GM18858 (cell line): ENCODE measurements around the gene PIGX.
"Not testable (repeated sequence)": the region's sequence is repeated elsewhere in the genome, so short reads cannot be mapped to it uniquely, and the experiment has no call there.

Experiments used
- ATAC-seq: cut with Tn5 transposase; IDR thresholded peaks from one replicate; pipeline ENCODE4 v1.9.1; 2021; ENCODE audit not compliant: unreplicated experiment

Gene PIGX

DNA sequence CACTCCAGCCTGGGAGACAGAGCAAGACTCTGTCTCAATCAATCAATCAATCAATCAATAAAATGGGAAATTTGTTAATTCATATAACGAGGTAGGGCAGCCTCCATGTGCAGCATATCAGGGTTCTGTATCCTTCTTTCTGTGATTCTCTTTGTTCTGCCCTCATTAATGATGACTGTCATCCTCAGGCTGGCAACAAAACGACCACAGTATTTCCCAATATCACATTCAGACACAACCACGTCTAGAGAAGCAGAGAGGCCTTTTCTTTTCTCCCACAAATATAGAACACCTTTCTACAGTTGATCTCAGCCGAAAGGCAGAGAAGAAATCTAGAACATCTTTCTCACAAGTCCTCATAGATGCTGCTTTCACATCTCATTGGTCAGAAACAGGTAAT lies 11.4 kb upstream of the PIGX start:
- no peak for ATAC-seq

- no peak for ATAC-seq
Measured at GRCh38 chr3:196706327-196706726, 5.8 kb upstream of the PIGX start.

DNA sequence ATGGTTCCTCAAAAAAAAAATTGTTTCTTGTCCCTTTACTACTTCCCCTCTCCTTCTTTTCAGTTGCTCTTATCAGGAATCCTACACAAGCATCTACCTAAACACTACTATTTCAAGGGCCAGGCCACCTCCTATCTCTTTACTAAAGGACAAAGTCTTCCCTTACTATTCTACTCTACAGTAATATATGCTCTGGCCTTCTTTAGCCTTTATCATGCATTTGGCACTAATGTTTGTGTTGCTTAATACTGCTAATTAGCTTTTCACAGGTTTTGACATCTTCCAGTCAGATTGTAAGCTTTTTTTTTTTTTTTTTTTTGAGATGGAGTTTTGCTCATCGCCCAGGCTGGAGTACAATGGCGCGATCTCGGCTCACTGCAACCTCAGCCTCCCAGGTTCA lies 5.4 kb upstream of the PIGX start:
- no peak for ATAC-seq

GRCh38 chr3:196707566-196707965 lies 4.6 kb upstream of the PIGX start:
- no peak for ATAC-seq

GRCh38 chr3:196708467-196708866 lies 3.7 kb upstream of the PIGX start:
- ATAC-seq: no peak

GRCh38 chr3:196712514-196713413 lies 587 bp downstream of the PIGX start:
- ATAC-seq: no peak

- ATAC-seq: not testable (repeated sequence)
Measured at GRCh38 chr3:196717162-196717561, 5.0 kb downstream of the PIGX start.

DNA sequence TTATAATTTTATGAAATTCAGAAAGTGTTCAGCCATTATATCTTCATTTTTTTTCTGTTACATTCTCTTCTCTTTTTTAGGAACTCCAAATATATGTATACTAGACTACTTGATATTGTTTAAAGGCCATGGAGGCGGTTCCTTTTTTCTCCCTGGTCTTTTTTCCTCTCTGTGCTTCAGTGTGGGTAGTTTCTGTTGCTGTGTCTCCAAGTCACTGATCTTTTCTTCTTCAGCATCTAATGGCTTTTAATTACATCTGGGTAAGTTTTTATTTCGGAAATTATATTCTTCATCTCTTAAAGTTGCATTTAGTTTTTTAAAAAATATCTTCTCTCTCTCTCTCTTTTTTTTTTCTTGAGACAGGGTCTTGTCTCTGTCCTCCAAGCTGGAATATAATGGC lies 8.9 kb downstream of the PIGX start:
- ATAC-seq: no peak

DNA sequence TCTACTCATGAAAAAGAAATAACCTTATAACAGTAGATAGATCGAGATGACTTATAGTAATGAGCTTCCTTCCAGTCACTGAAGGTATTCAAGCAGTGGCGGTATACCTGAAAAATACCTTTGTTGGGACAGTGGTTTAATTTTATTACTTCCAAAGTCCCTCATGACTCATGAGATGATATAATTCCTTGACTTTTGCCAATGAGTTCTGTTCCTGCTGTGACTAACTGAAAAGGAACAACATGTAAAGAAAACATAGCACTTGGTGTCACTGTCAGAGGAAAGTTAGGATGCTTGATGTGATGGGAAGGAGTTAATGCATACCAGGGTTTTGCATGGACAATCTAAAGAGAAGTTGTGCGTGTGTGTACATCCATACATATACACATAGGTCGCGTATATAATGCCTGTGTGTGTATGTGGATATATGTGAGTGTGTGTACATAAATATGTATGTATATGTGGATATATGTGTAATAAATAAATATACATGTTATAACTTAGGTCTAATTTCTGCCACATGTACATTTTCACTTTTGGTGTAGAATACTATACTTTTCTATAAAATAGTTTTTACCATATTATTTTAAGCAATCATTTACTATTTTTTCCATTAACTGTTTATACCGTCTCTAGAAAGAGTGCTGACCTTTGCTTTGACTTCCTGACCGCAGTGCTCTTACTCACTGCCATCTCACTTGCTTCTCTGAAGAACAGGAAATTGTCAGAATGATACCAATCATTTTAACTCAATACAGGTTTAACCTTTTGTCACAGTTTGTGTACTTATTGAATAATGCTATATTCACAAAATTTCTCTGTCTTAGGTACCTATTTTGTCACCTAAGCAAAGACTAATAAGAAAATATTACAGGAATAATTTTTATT lies 14.9 kb downstream of the PIGX start:
- no peak for ATAC-seq

GRCh38 chr3:196735751-196736150 lies 23.6 kb downstream of the PIGX start:
- no peak for ATAC-seq

DNA sequence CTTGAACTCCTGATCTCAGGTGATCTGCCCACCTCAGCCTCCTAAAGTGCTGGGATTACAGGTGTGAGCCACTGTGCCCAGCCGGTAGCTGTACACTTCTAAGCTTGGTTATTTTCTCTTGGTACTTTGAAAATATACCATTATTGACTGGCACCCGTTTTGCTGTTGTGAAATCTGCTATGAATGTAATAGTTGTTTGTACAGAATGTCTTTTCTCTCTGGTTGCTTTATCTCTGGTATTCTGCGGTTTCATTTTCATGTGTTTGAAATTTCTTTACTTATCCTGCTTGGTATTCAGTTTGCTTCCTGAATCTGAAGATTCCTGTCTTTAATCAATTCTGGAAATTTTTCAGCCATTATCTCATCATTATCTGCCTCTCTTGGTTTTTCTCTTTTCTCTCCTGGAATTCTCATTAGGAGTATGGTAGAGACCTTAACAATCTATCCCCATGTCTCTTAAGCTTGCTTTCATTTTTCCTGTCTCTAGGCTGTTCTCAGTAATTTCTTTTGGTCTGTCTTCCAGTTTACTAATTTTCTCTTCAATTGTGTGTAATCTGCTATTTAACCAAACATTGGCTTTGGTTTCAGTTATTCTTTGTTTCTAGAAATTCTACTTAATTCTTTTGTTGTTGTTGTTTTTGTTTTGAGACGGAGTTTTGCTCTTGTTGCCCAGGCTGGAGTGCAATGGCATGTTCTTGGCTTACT lies 24.6 kb downstream of the PIGX start:
- no peak for ATAC-seq

GRCh38 chr3:196737655-196738054 lies 25.5 kb downstream of the PIGX start:
- ATAC-seq: no peak

- ATAC-seq: peak; percentile 79
Measured at GRCh38 chr3:196739671-196740480, 27.7 kb downstream of the PIGX start, which contains the start of gene PAK2. Gene PAK2, plus strand, starts transcription at chr3:196739857. Its CDS starts 42,790 bp downstream, at chr3:196782647.

- no peak for ATAC-seq
Measured at GRCh38 chr3:196740481-196741248, 28.5 kb downstream of the PIGX start.

- ATAC-seq: no peak
Measured at GRCh38 chr3:196741249-196741889, 29.2 kb downstream of the PIGX start.

- ATAC-seq: not testable (repeated sequence)
Measured at GRCh38 chr3:196743569-196743968, 31.4 kb downstream of the PIGX start.

DNA sequence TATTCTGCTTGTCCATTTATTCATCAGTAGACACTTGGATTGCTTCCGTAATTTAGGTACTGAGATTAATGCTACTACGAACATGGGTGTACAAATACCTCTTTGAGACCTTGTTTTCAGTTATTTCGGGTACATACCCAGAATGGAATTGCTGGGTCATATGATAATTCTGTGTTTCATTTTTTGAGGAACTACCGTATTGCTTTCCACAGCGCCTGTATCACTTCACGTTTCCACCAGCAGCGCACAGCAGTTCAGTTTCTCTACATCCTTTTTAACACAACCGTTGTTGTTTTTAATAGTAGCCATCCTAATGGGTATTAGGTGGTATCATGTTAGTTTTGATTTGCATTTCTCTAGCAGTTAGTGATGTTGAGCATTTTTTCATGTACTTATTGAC lies 36.9 kb downstream of the PIGX start:
- ATAC-seq: no peak

- no peak for ATAC-seq
Measured at GRCh38 chr3:196753201-196753600, 41.0 kb downstream of the PIGX start.
